Measurements from ENCODE around the gene C17orf67. TPM values are rescaled to one million over a fixed set of nuclear protein-coding genes. Genes with fewer than 3 reads are reported as not detected.
A peak's percentile ranks its signal among the peaks of the same experiment; 100 is the strongest.

The C17orf67 gene
- total and polyA plus RNA-seq, 4 experiments from 2014 or later = 0.81 to 11.2 (median 6.2) TPM

DNA sequence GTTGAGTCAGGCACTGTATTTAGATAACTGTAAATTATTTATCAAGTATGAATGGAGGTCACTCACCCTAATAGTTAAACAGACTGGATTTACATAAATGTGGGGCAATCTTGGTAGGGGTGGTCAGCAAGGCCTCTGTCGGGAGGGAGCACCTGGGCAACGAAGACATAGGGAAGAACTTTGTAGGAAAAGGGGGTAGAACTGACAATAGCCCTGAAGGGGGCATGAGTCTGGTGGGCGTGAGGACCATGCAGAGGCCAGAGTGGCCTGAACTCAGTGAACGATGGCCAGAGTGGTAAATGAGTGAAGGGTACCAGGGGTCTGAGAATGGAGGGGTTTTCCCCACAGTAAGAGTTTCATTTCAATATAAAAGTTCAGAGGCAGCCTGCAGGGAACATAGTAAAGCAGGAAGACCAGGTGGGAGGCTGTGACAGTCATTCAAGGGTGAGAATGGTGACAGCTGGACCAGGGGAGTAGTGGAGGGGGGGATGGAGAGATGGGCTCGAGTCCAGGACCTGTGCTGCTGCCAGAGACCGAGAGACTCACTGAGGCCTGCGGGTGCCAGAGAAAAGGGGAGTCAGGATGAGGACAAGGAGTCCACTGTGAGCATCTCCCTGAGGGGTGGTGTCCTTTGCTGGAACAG lies 2.9 kb downstream of the C17orf67 start:
- DNase-seq = no peak
- intact Hi-C loops (cut with micrococcal nuclease) = loop anchor here (5.0 kb wide), 5 partner anchors 131 to 1686 kb away; partner anchors contain the start of genes COIL, MSI2 and SRSF1
- no peak overlapping the region for H3K4me3 ChIP-seq (ENCODE audit: low read length in 2 of 2)
- no peaks in the 10 kb centered on the region for H3K36me3 ChIP-seq (ENCODE audit: insufficient read depth, low read length)
- no peaks in the 10 kb centered on the region for H3K27me3 ChIP-seq (ENCODE audit: insufficient read depth, low read length)
- POLR2A ChIA-PET (ENCODE audit: partially characterized antibody) = no interaction called here
- H3K4me1 ChIP-seq (ENCODE audit: insufficient read depth, low read length) = peaks cover 37% of the 10 kb centered on the region
- H3K9me3 ChIP-seq (ENCODE audit: control insufficient read depth in 1 of 2, low read length in 2 of 2) = no peaks in the 10 kb centered on the region
- Mint-ChIP-seq H3K4me1 (peaks cover 23 to 51% (median 35%) of the 10 kb centered on the region in 4 donors), H3K4me3 (peak overlapping the region in 4 of 8 donors; percentile 39 to 68 (median 44)), H3K27me3 (no peaks in the 10 kb centered on the region), H3K9me3 (no peaks in the 10 kb centered on the region), H3K36me3 (peaks cover 8 to 15% of the 10 kb centered on the region in 2 donors), H3K27ac (peak overlapping the region in 6 of 7 donors; percentile 8 to 91 (median 49))
- CTCF ChIA-PET (ENCODE audit: partially characterized antibody) = interaction anchor here (1.4 kb wide), 1 partner anchor 7 kb away, joined by 4 read pairs; no protein-coding TSS in a partner anchor
- H3K27ac ChIP-seq (ENCODE audit: low read depth, low read length) = peak overlapping the region; percentile 1

- Mint-ChIP-seq H3K36me3 (peaks cover 11 to 12% of the 10 kb centered on the region in 2 donors), H3K27ac (no peak overlapping the region), H3K9me3 (no peaks in the 10 kb centered on the region), H3K4me3 (no peak overlapping the region), H3K27me3 (no peaks in the 10 kb centered on the region), H3K4me1 (peaks cover 9 to 29% (median 16%) of the 10 kb centered on the region in 4 donors)
- no peak for DNase-seq
- no peaks in the 10 kb centered on the region for H3K36me3 ChIP-seq (ENCODE audit: insufficient read depth, low read length)
- no peaks in the 10 kb centered on the region for H3K27me3 ChIP-seq (ENCODE audit: insufficient read depth, low read length)
- H3K27ac ChIP-seq (ENCODE audit: low read depth, low read length) = no peak overlapping the region
- ChIA-PET POLR2A (ENCODE audit: partially characterized antibody) (interaction anchor here (0.8 kb wide), 1 partner anchor 87 kb away, joined by 3 read pairs; the partner anchor contains the start of gene TRIM25), CTCF (ENCODE audit: partially characterized antibody) (interaction anchor here (1.0 to 4.6 kb wide), 4 partner anchors 8 to 115 kb away, joined by 4 to 14 read pairs (median 4); no protein-coding TSS in a partner anchor)
- intact Hi-C loops (cut with micrococcal nuclease) = no loop called here
- H3K4me1 ChIP-seq (ENCODE audit: insufficient read depth, low read length) = peaks cover 15% of the 10 kb centered on the region
- H3K9me3 ChIP-seq (ENCODE audit: control insufficient read depth in 1 of 2, low read length in 2 of 2) = no peaks in the 10 kb centered on the region
- no peak overlapping the region for H3K4me3 ChIP-seq (ENCODE audit: low read length in 2 of 2)
Measured at GRCh38 chr17:56826611-56827414, 6.9 kb downstream of the C17orf67 start.

DNA sequence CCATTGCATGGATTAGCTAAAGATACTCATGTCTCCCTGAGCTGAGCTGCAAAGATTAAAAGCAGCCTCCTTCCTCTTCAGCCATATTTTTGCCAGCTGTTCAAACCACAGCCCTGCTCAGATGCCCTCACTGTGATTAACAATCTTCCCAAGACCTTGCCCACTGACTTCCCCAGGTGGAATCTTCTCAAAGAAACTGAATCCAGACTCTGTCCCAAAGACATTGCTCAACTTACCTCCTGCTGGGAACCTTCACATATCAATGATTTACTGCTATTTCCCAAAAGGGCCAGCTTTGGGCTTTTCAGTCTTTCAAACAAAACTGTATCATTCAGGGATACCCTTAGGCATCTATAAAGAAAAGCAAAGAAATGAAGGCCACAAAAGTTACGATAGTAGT lies 9.2 kb downstream of the C17orf67 start:
- Mint-ChIP-seq H3K4me1 (peaks cover 5 to 13% (median 5%) of the 10 kb centered on the region in 4 donors), H3K36me3 (peaks cover 6 to 10% of the 10 kb centered on the region in 2 donors), H3K27me3 (no peaks in the 10 kb centered on the region), H3K4me3 (no peak overlapping the region), H3K9me3 (no peaks in the 10 kb centered on the region), H3K27ac (peak overlapping the region in 1 of 7 donors; percentile 24)
- no peak overlapping the region for H3K4me3 ChIP-seq (ENCODE audit: low read length in 2 of 2)
- no peak for DNase-seq
- no peaks in the 10 kb centered on the region for H3K36me3 ChIP-seq (ENCODE audit: insufficient read depth, low read length)
- ChIA-PET POLR2A (ENCODE audit: partially characterized antibody) (interaction anchor here (1.0 to 1.5 kb wide), 2 partner anchors 9 to 11 kb away, joined by 3 to 4 read pairs; partner anchors contain the start of genes C17orf67 and DGKE), CTCF (ENCODE audit: partially characterized antibody) (interaction anchor here (1.2 to 4.6 kb wide), 4 partner anchors 9 to 231 kb away, joined by 3 to 14 read pairs (median 4); partner anchors contain the start of genes C17orf67, DGKE and NOG)
- no peaks in the 10 kb centered on the region for H3K27me3 ChIP-seq (ENCODE audit: insufficient read depth, low read length)
- no peak overlapping the region for H3K27ac ChIP-seq (ENCODE audit: low read depth, low read length)
- intact Hi-C loops (cut with micrococcal nuclease) = no loop called here
- peaks cover 1% of the 10 kb centered on the region for H3K4me1 ChIP-seq (ENCODE audit: insufficient read depth, low read length)
- H3K9me3 ChIP-seq (ENCODE audit: control insufficient read depth in 1 of 2, low read length in 2 of 2) = no peaks in the 10 kb centered on the region

DNA sequence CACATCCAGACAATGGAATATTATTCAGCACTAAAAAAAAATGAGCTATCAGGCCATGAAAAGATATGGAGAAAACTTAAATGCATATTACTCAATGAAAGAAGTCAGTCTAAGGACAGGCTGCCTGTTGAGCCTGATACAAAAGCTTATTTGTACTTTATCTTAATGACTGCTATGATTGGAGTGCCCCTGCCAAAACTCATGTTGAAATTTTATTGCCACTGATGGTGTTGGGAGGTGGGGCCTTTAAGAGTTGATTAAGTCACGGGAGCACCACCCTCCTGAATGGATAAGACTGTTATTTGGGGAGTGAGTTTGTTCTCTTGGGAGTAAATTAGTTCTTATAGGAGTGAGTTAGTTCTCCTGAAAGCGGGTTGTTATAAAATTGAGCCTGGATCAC lies 9.9 kb downstream of the C17orf67 start:
- POLR2A ChIA-PET (ENCODE audit: partially characterized antibody) = interaction anchor here (1.0 to 1.5 kb wide), 2 partner anchors 10 to 12 kb away, joined by 3 to 4 read pairs; partner anchors contain the start of genes C17orf67 and DGKE

DNA sequence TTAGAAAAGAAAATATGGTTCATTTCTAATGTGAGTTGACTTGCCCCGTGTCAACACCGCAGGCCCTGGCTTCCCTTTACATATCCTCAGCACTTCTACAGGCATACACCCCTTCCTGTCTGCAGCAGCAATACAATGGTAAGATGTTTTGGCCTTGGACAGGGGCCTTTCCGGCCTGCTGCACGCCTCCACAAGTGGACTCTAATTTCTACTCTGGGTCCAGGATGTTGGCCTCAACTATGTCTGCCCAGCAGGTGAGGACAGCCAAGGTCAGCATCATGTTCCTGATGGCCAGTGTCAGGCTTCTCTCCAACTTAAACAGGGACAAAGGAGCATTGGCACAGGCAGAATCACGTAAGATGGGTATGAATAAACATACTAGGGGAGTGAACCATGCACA lies 11.0 kb downstream of the C17orf67 start:
- Histone ChIP-seq H3K36me3 (ENCODE audit: insufficient read depth, low read length) (no peaks in the 10 kb centered on the region), H3K27ac (ENCODE audit: low read depth, low read length) (no peak overlapping the region), H3K4me3 (ENCODE audit: low read length in 2 of 2) (no peak overlapping the region), H3K4me1 (ENCODE audit: insufficient read depth, low read length) (peaks cover 4% of the 10 kb centered on the region), H3K9me3 (ENCODE audit: control insufficient read depth in 1 of 2, low read length in 2 of 2) (no peaks in the 10 kb centered on the region), H3K27me3 (ENCODE audit: insufficient read depth, low read length) (no peaks in the 10 kb centered on the region)
- CTCF ChIA-PET (ENCODE audit: partially characterized antibody) = interaction anchor here (1.7 to 7.3 kb wide), 2 partner anchors 118 to 120 kb away, joined by 4 to 172 read pairs; no protein-coding TSS in a partner anchor
- POLR2A ChIA-PET (ENCODE audit: partially characterized antibody) = no interaction called here
- H3K4me1 Mint-ChIP-seq = peaks cover 0 to 6% (median 4%) of the 10 kb centered on the region in 4 donors
- no peaks in the 10 kb centered on the region for H3K9me3 Mint-ChIP-seq
- H3K27me3 Mint-ChIP-seq = no peaks in the 10 kb centered on the region
- H3K27ac Mint-ChIP-seq = no peak overlapping the region
- intact Hi-C loops (cut with micrococcal nuclease) = no loop called here
- H3K36me3 Mint-ChIP-seq = peaks cover 4% of the 10 kb centered on the region in 2 donors
- H3K4me3 Mint-ChIP-seq = no peak overlapping the region
- DNase-seq = no peak

More for the DNA sequence above, 9.9 kb downstream of the C17orf67 start:
- Histone ChIP-seq H3K27me3 (ENCODE audit: insufficient read depth, low read length) (no peaks in the 10 kb centered on the region), H3K4me1 (ENCODE audit: insufficient read depth, low read length) (peaks cover 4% of the 10 kb centered on the region), H3K27ac (ENCODE audit: low read depth, low read length) (no peak overlapping the region), H3K4me3 (ENCODE audit: low read length in 2 of 2) (no peak overlapping the region), H3K9me3 (ENCODE audit: control insufficient read depth in 1 of 2, low read length in 2 of 2) (no peaks in the 10 kb centered on the region), H3K36me3 (ENCODE audit: insufficient read depth, low read length) (no peaks in the 10 kb centered on the region)
- Mint-ChIP-seq H3K27ac (peak overlapping the region in 1 of 7 donors; percentile 41), H3K27me3 (no peaks in the 10 kb centered on the region), H3K4me3 (no peak overlapping the region), H3K9me3 (no peaks in the 10 kb centered on the region), H3K36me3 (peaks cover 6 to 8% of the 10 kb centered on the region in 2 donors), H3K4me1 (peaks cover 4 to 8% (median 6%) of the 10 kb centered on the region in 4 donors)
- no peak for DNase-seq
- CTCF ChIA-PET (ENCODE audit: partially characterized antibody) = interaction anchor here (1.0 to 4.6 kb wide), 3 partner anchors 8 to 117 kb away, joined by 4 to 14 read pairs (median 4); no protein-coding TSS in a partner anchor
- intact Hi-C loops (cut with micrococcal nuclease) = no loop called here

- H3K27ac Mint-ChIP-seq = no peak overlapping the region
- H3K27me3 Mint-ChIP-seq = no peaks in the 10 kb centered on the region
- Histone ChIP-seq H3K4me3 (ENCODE audit: low read length in 2 of 2) (no peak overlapping the region), H3K4me1 (ENCODE audit: insufficient read depth, low read length) (peaks cover 4% of the 10 kb centered on the region), H3K9me3 (ENCODE audit: control insufficient read depth in 1 of 2, low read length in 2 of 2) (no peaks in the 10 kb centered on the region), H3K36me3 (ENCODE audit: insufficient read depth, low read length) (no peaks in the 10 kb centered on the region), H3K27me3 (ENCODE audit: insufficient read depth, low read length) (no peaks in the 10 kb centered on the region), H3K27ac (ENCODE audit: low read depth, low read length) (no peak overlapping the region)
- H3K9me3 Mint-ChIP-seq = no peaks in the 10 kb centered on the region
- ChIA-PET CTCF (ENCODE audit: partially characterized antibody) (interaction anchor here (3.3 to 7.3 kb wide), 2 partner anchors 114 to 121 kb away, joined by 19 to 172 read pairs; no protein-coding TSS in a partner anchor), POLR2A (ENCODE audit: partially characterized antibody) (interaction anchor here (1.5 to 1.7 kb wide), 2 partner anchors 11 to 13 kb away, joined by 5 to 7 read pairs; partner anchors contain the start of genes C17orf67 and DGKE)
- intact Hi-C loops (cut with micrococcal nuclease) = no loop called here
- peaks cover 0 to 6% (median 4%) of the 10 kb centered on the region in 4 donors for H3K4me1 Mint-ChIP-seq
- H3K4me3 Mint-ChIP-seq = no peak overlapping the region
- peaks cover 4% of the 10 kb centered on the region in 2 donors for H3K36me3 Mint-ChIP-seq
- no peak for DNase-seq
Measured at GRCh38 chr17:56821847-56822534, 11.7 kb downstream of the C17orf67 start.

Measured in CD4-positive, alpha-beta memory T cell (primary cell).